ENCODE data around the gene POLR3A. TPM values are rescaled to one million over a fixed set of nuclear protein-coding genes. Genes with fewer than 3 reads are reported as not detected.

Gene POLR3A
- total RNA-seq, 1 donor from 2014 or later: 31.4 TPM

- peaks cover 11% of the 10 kb centered on the region for H3K36me3 Mint-ChIP-seq (ENCODE audit: low read depth, unreplicated experiment)
- TF ChIP-seq CTCF (IDR thresholded peaks at IDR 0.05; ENCODE audit: insufficient read depth, low read depth, low read length) (no peak), EZH2 (IDR thresholded peaks at IDR 0.05; ENCODE audit: insufficient read depth, low read length) (no peak)
- H3K27ac ChIP-seq (ENCODE audit: low read depth, low read length): no peak overlapping the region
- H3K36me3 ChIP-seq (ENCODE audit: insufficient read depth, low read length): peaks cover 79% of the 10 kb centered on the region
- no peak overlapping the region for H3K4me3 ChIP-seq (ENCODE audit: insufficient read depth, low read depth, low read length)
- H3K4me1 Mint-ChIP-seq (ENCODE audit: low read depth, unreplicated experiment): no peaks in the 10 kb centered on the region
- H3K79me2 ChIP-seq (ENCODE audit: insufficient read depth, low read length): no peaks in the 10 kb centered on the region
- H3K27me3 ChIP-seq (ENCODE audit: insufficient read depth, low read length): no peaks in the 10 kb centered on the region
- H3K27ac Mint-ChIP-seq (ENCODE audit: unreplicated experiment): no peak overlapping the region
- H3K4me2 ChIP-seq (ENCODE audit: low read length): no peak overlapping the region
- no peak overlapping the region for H2AFZ ChIP-seq (ENCODE audit: low read depth, low read length)
- no peaks in the 10 kb centered on the region for H3K9me3 Mint-ChIP-seq (ENCODE audit: unreplicated experiment)
- H3K4me1 ChIP-seq (ENCODE audit: insufficient read depth, low read length): no peaks in the 10 kb centered on the region
- no peaks in the 10 kb centered on the region for H3K9me3 ChIP-seq (ENCODE audit: insufficient read depth, low read depth, low read length)
- no peaks in the 10 kb centered on the region for H3K27me3 Mint-ChIP-seq (ENCODE audit: low read depth, unreplicated experiment)
- no peak for FAIRE-seq
- no peak overlapping the region for H3K9ac ChIP-seq (ENCODE audit: low read length)
- no peaks in the 10 kb centered on the region for H4K20me1 ChIP-seq (ENCODE audit: insufficient read depth, low read length)
- no peak overlapping the region for H3K4me3 Mint-ChIP-seq (ENCODE audit: unreplicated experiment)
- DNase-seq (ENCODE audit: low read depth): no peak
Measured at GRCh38 chr10:78017856-78018255, 11.5 kb downstream of the POLR3A start.

- Histone ChIP-seq H3K4me3 (ENCODE audit: insufficient read depth, low read depth, low read length) (no peak overlapping the region), H3K27me3 (ENCODE audit: insufficient read depth, low read length) (no peaks in the 10 kb centered on the region), H3K27ac (ENCODE audit: low read depth, low read length) (no peak overlapping the region), H3K9ac (ENCODE audit: low read length) (no peak overlapping the region), H4K20me1 (ENCODE audit: insufficient read depth, low read length) (no peaks in the 10 kb centered on the region), H3K4me1 (ENCODE audit: insufficient read depth, low read length) (no peaks in the 10 kb centered on the region), H2AFZ (ENCODE audit: low read depth, low read length) (no peak overlapping the region), H3K9me3 (ENCODE audit: insufficient read depth, low read depth, low read length) (no peaks in the 10 kb centered on the region), H3K79me2 (ENCODE audit: insufficient read depth, low read length) (no peaks in the 10 kb centered on the region), H3K36me3 (ENCODE audit: insufficient read depth, low read length) (peaks cover 78% of the 10 kb centered on the region), H3K4me2 (ENCODE audit: low read length) (no peak overlapping the region)
- Mint-ChIP-seq H3K4me3 (ENCODE audit: unreplicated experiment) (no peak overlapping the region), H3K4me1 (ENCODE audit: low read depth, unreplicated experiment) (no peaks in the 10 kb centered on the region), H3K27me3 (ENCODE audit: low read depth, unreplicated experiment) (no peaks in the 10 kb centered on the region), H3K36me3 (ENCODE audit: low read depth, unreplicated experiment) (peaks cover 14% of the 10 kb centered on the region), H3K9me3 (ENCODE audit: unreplicated experiment) (no peaks in the 10 kb centered on the region), H3K27ac (ENCODE audit: unreplicated experiment) (no peak overlapping the region)
- FAIRE-seq: no peak
- DNase-seq (ENCODE audit: low read depth): no peak
- TF ChIP-seq CTCF (IDR thresholded peaks at IDR 0.05; ENCODE audit: insufficient read depth, low read depth, low read length) (no peak), EZH2 (IDR thresholded peaks at IDR 0.05; ENCODE audit: insufficient read depth, low read length) (no peak)
Measured at GRCh38 chr10:78015546-78015945, 13.8 kb downstream of the POLR3A start.

- Mint-ChIP-seq H3K27me3 (ENCODE audit: low read depth, unreplicated experiment) (no peaks in the 10 kb centered on the region), H3K27ac (ENCODE audit: unreplicated experiment) (no peak overlapping the region), H3K36me3 (ENCODE audit: low read depth, unreplicated experiment) (peaks cover 12% of the 10 kb centered on the region), H3K4me3 (ENCODE audit: unreplicated experiment) (no peak overlapping the region), H3K9me3 (ENCODE audit: unreplicated experiment) (no peaks in the 10 kb centered on the region), H3K4me1 (ENCODE audit: low read depth, unreplicated experiment) (no peaks in the 10 kb centered on the region)
- FAIRE-seq (no peak), DNase-seq (ENCODE audit: low read depth) (no peak)
- Histone ChIP-seq H3K79me2 (ENCODE audit: insufficient read depth, low read length) (no peaks in the 10 kb centered on the region), H3K4me1 (ENCODE audit: insufficient read depth, low read length) (no peaks in the 10 kb centered on the region), H2AFZ (ENCODE audit: low read depth, low read length) (no peak overlapping the region), H3K9ac (ENCODE audit: low read length) (no peak overlapping the region), H3K27me3 (ENCODE audit: insufficient read depth, low read length) (no peaks in the 10 kb centered on the region), H3K27ac (ENCODE audit: low read depth, low read length) (no peak overlapping the region), H3K4me2 (ENCODE audit: low read length) (no peak overlapping the region), H3K9me3 (ENCODE audit: insufficient read depth, low read depth, low read length) (no peaks in the 10 kb centered on the region), H4K20me1 (ENCODE audit: insufficient read depth, low read length) (peaks cover 7% of the 10 kb centered on the region), H3K4me3 (ENCODE audit: insufficient read depth, low read depth, low read length) (no peak overlapping the region), H3K36me3 (ENCODE audit: insufficient read depth, low read length) (peaks cover 81% of the 10 kb centered on the region)
- no peak for TF ChIP-seq CTCF (IDR thresholded peaks at IDR 0.05; ENCODE audit: insufficient read depth, low read depth, low read length)
- no peak for TF ChIP-seq EZH2 (IDR thresholded peaks at IDR 0.05; ENCODE audit: insufficient read depth, low read length)
Measured at GRCh38 chr10:78013564-78013963, 15.8 kb downstream of the POLR3A start.
